ENCODE data around the gene CHD1L. TPM values are rescaled to one million over a fixed set of nuclear protein-coding genes. Genes with fewer than 3 reads are reported as not detected.

CHD1L gene
- total and polyA plus RNA-seq, 2 experiments from 2014 or later, result 29.8 to 43.9 TPM

- H3K4me2 ChIP-seq, result no peak overlapping the region
These were observed 44.8 kb downstream of the CHD1L start for GRCh38 chr1:147287133-147287865.

More at GRCh38 chr1:147287133-147287865, 44.8 kb downstream of the CHD1L start:
- no peaks in the 10 kb centered on the region for H3K4me1 Mint-ChIP-seq
- no peak overlapping the region for H3K4me3 Mint-ChIP-seq
- no peaks in the 10 kb centered on the region for H3K9me2 ChIP-seq (ENCODE audit: insufficient read depth)
- no peak overlapping the region for H3K27ac Mint-ChIP-seq
- 0 out of 2 replicates have a peak, but pooled peaks cover 10% of the 10 kb centered on the region for H4K20me1 ChIP-seq (replicated peaks; ENCODE audit: insufficient read depth)
- no peak overlapping the region for H3K4me3 ChIP-seq
- no peaks in the 10 kb centered on the region for H3F3A ChIP-seq (replicated peaks; ENCODE audit: low read depth)
- H3K79me2 ChIP-seq (replicated peaks; ENCODE audit: insufficient read depth), result no peaks in the 10 kb centered on the region
- H3K27me3 ChIP-seq (ENCODE audit: insufficient read depth), result no peaks in the 10 kb centered on the region
- H3K9me3 Mint-ChIP-seq, result no peaks in the 10 kb centered on the region
- no peak for TF ChIP-seq NANOG (IDR thresholded peaks at IDR 0.05; ENCODE audit: borderline replicate concordance)
- TF ChIP-seq JUNB (IDR thresholded peaks at IDR 0.05; ENCODE audit: unreplicated experiment), result no peak
- no peak for TF ChIP-seq ZNF114 (CRISPR knock-in tag; IDR thresholded peaks at IDR 0.05)
- TF ChIP-seq ZNF331 (CRISPR knock-in tag; IDR thresholded peaks at IDR 0.05; ENCODE audit: low read depth), result no peak
- TF ChIP-seq CREB1 (CRISPR knock-in tag; IDR thresholded peaks at IDR 0.05; ENCODE audit: low read depth), result no peak
- no peak for TF ChIP-seq REST (IDR thresholded peaks at IDR 0.05; ENCODE audit: unreplicated experiment)
- no peak for TF ChIP-seq EZH2 (IDR thresholded peaks at IDR 0.05; ENCODE audit: low read depth, unreplicated experiment)
- TF ChIP-seq CTCF (conservative IDR thresholded peaks at IDR 0.05; ENCODE audit: low read depth in 2 of 2), result no peak
- TF ChIP-seq STAT1 (IDR thresholded peaks at IDR 0.05; ENCODE audit: unreplicated experiment), result no peak
- TF ChIP-seq ETS1 (IDR thresholded peaks at IDR 0.05), result no peak
- no peak for TF ChIP-seq POLR2AphosphoS5 (IDR thresholded peaks at IDR 0.05; ENCODE audit: low read depth)
- H3K27me3 Mint-ChIP-seq (ENCODE audit: insufficient read depth, low read depth, poor library complexity), result peaks cover 2% of the 10 kb centered on the region
- H3K4me1 ChIP-seq (ENCODE audit: insufficient read depth), result no peaks in the 10 kb centered on the region
- DNase-seq (ENCODE audit: low spot score) (no peak), ATAC-seq (no peak)
- H3K36me3 Mint-ChIP-seq (ENCODE audit: low read depth), result peaks cover 79% of the 10 kb centered on the region
- H2AFZ ChIP-seq, result no peak overlapping the region
- no peak overlapping the region for H3K27ac ChIP-seq (ENCODE audit: low read depth)
- peaks cover 34% of the 10 kb centered on the region for H3K36me3 ChIP-seq (ENCODE audit: insufficient read depth)

Data from GM23338 (cell line).